GM12873 (cell line): ENCODE results near the gene TSTD2.

Source experiments
- TF ChIP-seq, protein P1 (sequence below): IDR thresholded peaks from 2 replicates; pipeline ENCODE4 v1.5.1; 2012; ENCODE audit warnings: low read depth, mild to moderate bottlenecking, moderate library complexity, low read length, control low read depth; ENCODE audit not compliant: insufficient read depth; ENCODE audit errors: missing control alignments

The TSTD2 gene

GRCh38 chr9:97647996-97648395, 14.8 kb upstream of the TSTD2 start:
- TF ChIP-seq, protein P1, sequence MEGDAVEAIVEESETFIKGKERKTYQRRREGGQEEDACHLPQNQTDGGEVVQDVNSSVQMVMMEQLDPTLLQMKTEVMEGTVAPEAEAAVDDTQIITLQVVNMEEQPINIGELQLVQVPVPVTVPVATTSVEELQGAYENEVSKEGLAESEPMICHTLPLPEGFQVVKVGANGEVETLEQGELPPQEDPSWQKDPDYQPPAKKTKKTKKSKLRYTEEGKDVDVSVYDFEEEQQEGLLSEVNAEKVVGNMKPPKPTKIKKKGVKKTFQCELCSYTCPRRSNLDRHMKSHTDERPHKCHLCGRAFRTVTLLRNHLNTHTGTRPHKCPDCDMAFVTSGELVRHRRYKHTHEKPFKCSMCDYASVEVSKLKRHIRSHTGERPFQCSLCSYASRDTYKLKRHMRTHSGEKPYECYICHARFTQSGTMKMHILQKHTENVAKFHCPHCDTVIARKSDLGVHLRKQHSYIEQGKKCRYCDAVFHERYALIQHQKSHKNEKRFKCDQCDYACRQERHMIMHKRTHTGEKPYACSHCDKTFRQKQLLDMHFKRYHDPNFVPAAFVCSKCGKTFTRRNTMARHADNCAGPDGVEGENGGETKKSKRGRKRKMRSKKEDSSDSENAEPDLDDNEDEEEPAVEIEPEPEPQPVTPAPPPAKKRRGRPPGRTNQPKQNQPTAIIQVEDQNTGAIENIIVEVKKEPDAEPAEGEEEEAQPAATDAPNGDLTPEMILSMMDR: no peak

GRCh38 chr9:97645720-97646119, 12.6 kb upstream of the TSTD2 start:
- TF ChIP-seq, protein P1: no peak

DNA sequence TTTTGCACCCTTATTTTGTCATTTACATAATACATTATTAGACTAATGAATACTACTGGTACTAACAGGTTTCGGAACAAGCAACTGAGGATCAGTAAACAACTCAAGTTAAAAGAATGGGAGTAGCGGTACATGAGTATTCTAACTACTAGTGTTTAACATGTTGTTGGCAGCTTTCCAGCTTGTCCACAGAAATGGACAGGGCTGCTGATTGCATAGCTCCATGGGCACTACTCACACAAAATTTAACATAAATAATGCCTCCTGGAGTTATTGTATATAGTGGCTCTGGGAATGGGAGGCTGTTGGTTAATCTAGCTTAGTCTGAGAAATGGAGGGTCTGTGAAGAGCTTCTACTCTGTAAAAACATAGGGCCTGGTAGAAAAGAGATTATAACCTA, 7.2 kb upstream of the TSTD2 start:
- TF ChIP-seq, protein P1: no peak

GRCh38 chr9:97638666-97639065, 5.5 kb upstream of the TSTD2 start:
- TF ChIP-seq, protein P1: peak; percentile 38

DNA sequence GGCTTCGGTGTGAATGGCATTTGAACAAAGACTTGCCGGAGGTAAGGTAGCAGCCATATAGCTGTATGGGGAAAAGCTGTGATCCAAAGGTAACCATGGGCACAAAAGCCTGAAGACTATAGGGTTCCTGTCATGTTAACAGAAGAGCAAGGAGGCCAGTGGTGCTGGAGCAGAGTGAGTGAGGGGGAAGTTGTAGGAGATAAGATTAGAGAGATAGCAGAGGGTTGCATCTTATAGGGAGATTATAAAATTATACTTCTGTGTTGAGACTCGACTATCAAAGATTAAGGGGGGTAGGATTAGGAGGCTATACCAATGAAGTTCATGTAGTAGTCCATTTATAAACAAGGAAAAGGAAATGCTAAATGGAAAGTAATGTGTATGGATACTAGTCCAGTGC, 3.7 kb upstream of the TSTD2 start:
- TF ChIP-seq, protein P1: no peak

DNA sequence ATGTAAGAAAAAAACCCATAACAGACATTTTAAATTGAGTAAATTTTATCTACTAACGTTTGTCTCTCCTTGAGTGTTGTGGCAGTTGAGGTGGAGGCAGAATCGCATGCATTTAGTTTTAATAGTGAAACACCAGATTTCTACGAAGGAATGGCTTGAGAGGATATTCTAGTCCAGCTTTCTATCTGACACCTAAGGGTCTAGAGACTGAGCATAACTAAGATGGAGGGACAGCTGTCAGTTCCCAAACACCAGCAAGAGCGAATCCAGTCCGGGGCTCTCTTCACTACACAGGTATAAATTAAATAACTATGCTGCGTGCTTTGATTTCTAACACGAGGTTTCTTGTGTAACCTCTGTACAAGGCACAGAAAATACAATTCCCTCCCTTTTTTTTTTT, 1.9 kb upstream of the TSTD2 start:
- TF ChIP-seq, protein P1: no peak

DNA sequence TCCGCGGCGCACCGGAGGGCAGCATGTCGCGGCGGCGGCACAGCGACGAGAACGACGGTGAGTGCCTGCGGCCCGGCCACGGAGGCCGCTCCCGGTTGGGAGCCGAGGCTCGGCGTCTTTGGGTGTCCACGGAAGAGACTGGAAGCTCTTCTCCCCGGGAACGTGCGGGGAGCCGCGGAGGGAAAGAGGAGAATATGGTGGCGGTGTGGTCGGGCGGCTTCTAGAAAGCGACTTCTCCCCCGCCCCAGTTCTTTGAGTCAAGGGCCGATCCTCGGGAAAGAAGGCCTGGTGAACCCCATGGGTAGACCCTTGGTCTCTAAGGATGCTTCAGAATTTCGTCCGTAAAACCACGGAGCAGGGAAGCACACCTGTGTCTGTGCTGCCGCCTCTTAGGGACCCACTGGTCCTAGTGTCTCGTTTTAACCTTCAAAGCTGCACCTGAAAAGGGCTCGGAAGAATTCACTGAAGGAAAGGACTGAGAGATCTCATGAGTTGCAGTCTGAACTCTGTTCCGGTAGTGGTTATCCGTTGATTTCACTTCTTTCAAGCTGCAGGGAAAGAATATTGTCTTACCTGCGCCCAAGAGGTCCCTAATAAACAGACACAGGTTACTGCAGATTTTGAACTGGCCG, 807 bp upstream of the TSTD2 start:
- TF ChIP-seq, protein P1: no peak
